Measurements from ENCODE around the gene SLC35F3. TPM values are rescaled to one million over a fixed set of nuclear protein-coding genes. Genes with fewer than 3 reads are reported as not detected.

The SLC35F3 gene
- polyA plus RNA-seq, 1 of the 3 experiments (the other 2 are of a cell fraction), result 0.87 TPM

DNA sequence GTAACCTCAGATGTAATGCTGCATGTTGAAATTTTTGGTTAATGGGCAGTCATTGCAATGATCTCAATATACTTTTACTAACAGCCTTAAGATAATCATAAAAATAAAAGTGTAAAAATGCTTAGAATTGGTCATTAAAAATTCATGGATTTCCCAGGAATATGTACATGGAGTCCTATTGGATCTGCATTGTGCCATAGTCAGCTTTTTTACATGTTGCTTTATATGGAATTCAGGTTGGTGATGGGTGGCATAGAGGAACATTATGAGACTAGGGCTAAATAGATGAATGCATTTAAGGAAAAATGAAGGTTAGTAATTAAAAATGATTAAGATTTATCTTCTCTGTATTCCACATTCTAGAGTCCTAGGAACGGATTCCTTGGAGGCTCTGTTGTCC, 103.2 kb downstream of the SLC35F3 start:
- H3K4me1 ChIP-seq (ENCODE audit: control insufficient read depth in 1 of 2, insufficient read depth in 2 of 2, low read depth in 1 of 2, low read length in 1 of 2), result no peaks in the 10 kb centered on the region; a peak in 1 of 4 replicates
- no peaks in the 10 kb centered on the region for H3K9me3 ChIP-seq
- POLR2A ChIA-PET, result no interaction called here
- no peak overlapping the region for H3K9ac ChIP-seq
- TF ChIP-seq CHD2 (IDR thresholded peaks at IDR 0.05; ENCODE audit: low read length, partially characterized antibody) (no peak), TCF12 (IDR thresholded peaks at IDR 0.05) (no peak), CTCF (IDR thresholded peaks at IDR 0.05) (no peak), YY1 (IDR thresholded peaks at IDR 0.05; ENCODE audit: low read depth) (no peak), SIN3A (IDR thresholded peaks at IDR 0.05; ENCODE audit: borderline replicate concordance, low read depth, low read length) (no peak), MEF2A (IDR thresholded peaks at IDR 0.05; ENCODE audit: borderline replicate concordance, low read depth) (no peak), FOXM1 (IDR thresholded peaks at IDR 0.05; ENCODE audit: low read depth) (no peak), RAD21 (IDR thresholded peaks at IDR 0.05; ENCODE audit: low read length) (no peak), POLR2AphosphoS5 (IDR thresholded peaks at IDR 0.05; ENCODE audit: low read depth, low read length) (no peak), NFIC (IDR thresholded peaks at IDR 0.05; ENCODE audit: borderline replicate concordance) (no peak), TEAD4 (IDR thresholded peaks at IDR 0.05; ENCODE audit: borderline replicate concordance, insufficient read depth) (no peak), RFX5 (IDR thresholded peaks at IDR 0.05; ENCODE audit: low read length) (no peak), RXRA (IDR thresholded peaks at IDR 0.05; ENCODE audit: borderline replicate concordance, low read depth) (no peak), RCOR1 (IDR thresholded peaks at IDR 0.05; ENCODE audit: low read length) (no peak), FOXJ3 (CRISPR knock-in tag; IDR thresholded peaks at IDR 0.05) (no peak), JUND (IDR thresholded peaks at IDR 0.05) (no peak)
- TF ChIP-seq, protein P1, sequence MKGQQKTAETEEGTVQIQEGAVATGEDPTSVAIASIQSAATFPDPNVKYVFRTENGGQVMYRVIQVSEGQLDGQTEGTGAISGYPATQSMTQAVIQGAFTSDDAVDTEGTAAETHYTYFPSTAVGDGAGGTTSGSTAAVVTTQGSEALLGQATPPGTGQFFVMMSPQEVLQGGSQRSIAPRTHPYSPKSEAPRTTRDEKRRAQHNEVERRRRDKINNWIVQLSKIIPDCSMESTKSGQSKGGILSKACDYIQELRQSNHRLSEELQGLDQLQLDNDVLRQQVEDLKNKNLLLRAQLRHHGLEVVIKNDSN (IDR thresholded peaks at IDR 0.05; ENCODE audit: borderline replicate concordance, low read depth), result no peak
- TF ChIP-seq, protein P2, sequence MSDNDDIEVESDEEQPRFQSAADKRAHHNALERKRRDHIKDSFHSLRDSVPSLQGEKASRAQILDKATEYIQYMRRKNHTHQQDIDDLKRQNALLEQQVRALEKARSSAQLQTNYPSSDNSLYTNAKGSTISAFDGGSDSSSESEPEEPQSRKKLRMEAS (IDR thresholded peaks at IDR 0.05; ENCODE audit: low read depth), result no peak
- TF ChIP-seq, protein P3, sequence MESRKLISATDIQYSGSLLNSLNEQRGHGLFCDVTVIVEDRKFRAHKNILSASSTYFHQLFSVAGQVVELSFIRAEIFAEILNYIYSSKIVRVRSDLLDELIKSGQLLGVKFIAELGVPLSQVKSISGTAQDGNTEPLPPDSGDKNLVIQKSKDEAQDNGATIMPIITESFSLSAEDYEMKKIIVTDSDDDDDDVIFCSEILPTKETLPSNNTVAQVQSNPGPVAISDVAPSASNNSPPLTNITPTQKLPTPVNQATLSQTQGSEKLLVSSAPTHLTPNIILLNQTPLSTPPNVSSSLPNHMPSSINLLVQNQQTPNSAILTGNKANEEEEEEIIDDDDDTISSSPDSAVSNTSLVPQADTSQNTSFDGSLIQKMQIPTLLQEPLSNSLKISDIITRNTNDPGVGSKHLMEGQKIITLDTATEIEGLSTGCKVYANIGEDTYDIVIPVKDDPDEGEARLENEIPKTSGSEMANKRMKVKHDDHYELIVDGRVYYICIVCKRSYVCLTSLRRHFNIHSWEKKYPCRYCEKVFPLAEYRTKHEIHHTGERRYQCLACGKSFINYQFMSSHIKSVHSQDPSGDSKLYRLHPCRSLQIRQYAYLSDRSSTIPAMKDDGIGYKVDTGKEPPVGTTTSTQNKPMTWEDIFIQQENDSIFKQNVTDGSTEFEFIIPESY (IDR thresholded peaks at IDR 0.05; ENCODE audit: borderline replicate concordance, low read depth), result no peak
- H4K20me1 ChIP-seq (ENCODE audit: insufficient read depth), result no peaks in the 10 kb centered on the region
- DNase-seq, result no peak
- no peaks in the 10 kb centered on the region for H3K9me2 ChIP-seq
- H2AFZ ChIP-seq (ENCODE audit: low read depth), result no peak overlapping the region
- H3K27ac ChIP-seq (ENCODE audit: low read depth in 2 of 2, low read length in 1 of 2), result no peak overlapping the region
- no peaks in the 10 kb centered on the region for H3F3A ChIP-seq (replicated peaks; ENCODE audit: insufficient read depth)
- no peak overlapping the region for H3K4me3 ChIP-seq (ENCODE audit: low read depth in 2 of 2, low read length in 1 of 2)
- CTCF ChIA-PET, result no interaction called here
- H3K36me3 ChIP-seq (replicated peaks in 1 of 2; ENCODE audit: control insufficient read depth in 1 of 2, insufficient read depth in 2 of 2, low read length in 1 of 2), result no peaks in the 10 kb centered on the region
- no peak overlapping the region for H3K4me2 ChIP-seq
- H3K79me2 ChIP-seq (ENCODE audit: insufficient read depth), result no peaks in the 10 kb centered on the region
- WGBS (ENCODE audit: low lambda C conversion rate), result 29% methylated on average over 1 of the region's 1 CpG
- no peaks in the 10 kb centered on the region for H3K27me3 ChIP-seq (ENCODE audit: insufficient read depth)

Measured in SK-N-SH (cell line).